ENCODE results near the gene ASMTL. TPM values are rescaled to one million over a fixed set of nuclear protein-coding genes. Genes with fewer than 3 reads are reported as not detected.

Gene ASMTL
- total RNA-seq, 2 donors from 2014 or later: 43.1 to 44.2 TPM

DNA sequence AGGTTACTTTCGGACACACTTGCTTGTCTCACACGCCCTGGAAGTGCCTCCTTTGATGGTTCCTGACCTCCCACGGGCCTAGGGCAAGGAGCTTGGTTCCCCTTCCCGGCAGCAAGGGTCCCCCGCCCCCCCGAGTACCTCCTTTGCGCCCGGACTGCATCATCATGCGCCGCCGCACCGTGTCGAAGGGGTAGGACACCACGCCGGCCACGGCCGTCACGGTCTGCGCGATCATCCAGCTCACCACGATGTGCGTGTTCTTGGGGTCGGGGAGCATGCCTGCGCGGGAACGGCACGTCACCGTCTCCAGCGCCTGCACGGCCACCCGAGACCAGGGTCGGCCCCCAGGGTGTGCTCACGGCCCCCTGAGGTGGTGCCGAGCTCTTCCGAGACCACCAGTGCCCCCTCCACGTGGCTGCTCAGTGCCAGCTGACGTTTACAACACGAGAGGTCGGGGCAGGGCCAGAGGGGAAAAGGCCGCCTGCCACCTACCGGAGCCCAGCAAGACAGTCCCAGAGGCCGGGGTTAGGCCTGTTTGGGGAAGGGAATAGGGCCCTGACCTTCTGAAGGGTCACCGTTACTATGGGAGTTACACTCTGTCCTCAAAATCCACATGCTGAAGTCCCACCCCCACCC lies 65.5 kb downstream of the ASMTL start:
- Histone ChIP-seq H3K4me3 (no peak overlapping the region), H3K36me3 (peaks cover 34 to 54% of the 10 kb centered on the region in 2 donors), H3K27me3 (replicated peaks; ENCODE audit: insufficient read depth) (no peaks in the 10 kb centered on the region), H3K9me3 (no peaks in the 10 kb centered on the region), H3K4me1 (replicated peaks) (peaks cover 7% of the 10 kb centered on the region), H3K27ac (no peak overlapping the region)
- no peak for DNase-seq (ENCODE audit: low spot score)
- TF ChIP-seq POLR2AphosphoS5 (IDR thresholded peaks at IDR 0.05): no peak
- TF ChIP-seq, protein P1, sequence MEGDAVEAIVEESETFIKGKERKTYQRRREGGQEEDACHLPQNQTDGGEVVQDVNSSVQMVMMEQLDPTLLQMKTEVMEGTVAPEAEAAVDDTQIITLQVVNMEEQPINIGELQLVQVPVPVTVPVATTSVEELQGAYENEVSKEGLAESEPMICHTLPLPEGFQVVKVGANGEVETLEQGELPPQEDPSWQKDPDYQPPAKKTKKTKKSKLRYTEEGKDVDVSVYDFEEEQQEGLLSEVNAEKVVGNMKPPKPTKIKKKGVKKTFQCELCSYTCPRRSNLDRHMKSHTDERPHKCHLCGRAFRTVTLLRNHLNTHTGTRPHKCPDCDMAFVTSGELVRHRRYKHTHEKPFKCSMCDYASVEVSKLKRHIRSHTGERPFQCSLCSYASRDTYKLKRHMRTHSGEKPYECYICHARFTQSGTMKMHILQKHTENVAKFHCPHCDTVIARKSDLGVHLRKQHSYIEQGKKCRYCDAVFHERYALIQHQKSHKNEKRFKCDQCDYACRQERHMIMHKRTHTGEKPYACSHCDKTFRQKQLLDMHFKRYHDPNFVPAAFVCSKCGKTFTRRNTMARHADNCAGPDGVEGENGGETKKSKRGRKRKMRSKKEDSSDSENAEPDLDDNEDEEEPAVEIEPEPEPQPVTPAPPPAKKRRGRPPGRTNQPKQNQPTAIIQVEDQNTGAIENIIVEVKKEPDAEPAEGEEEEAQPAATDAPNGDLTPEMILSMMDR (IDR thresholded peaks at IDR 0.05): no peak
- no peak for TF ChIP-seq POLR2A (IDR thresholded peaks at IDR 0.05)
- intact Hi-C loops (cut with DNase I): no loop called here
- 95% methylated on average over 43 of the region's 43 CpGs for WGBS

DNA sequence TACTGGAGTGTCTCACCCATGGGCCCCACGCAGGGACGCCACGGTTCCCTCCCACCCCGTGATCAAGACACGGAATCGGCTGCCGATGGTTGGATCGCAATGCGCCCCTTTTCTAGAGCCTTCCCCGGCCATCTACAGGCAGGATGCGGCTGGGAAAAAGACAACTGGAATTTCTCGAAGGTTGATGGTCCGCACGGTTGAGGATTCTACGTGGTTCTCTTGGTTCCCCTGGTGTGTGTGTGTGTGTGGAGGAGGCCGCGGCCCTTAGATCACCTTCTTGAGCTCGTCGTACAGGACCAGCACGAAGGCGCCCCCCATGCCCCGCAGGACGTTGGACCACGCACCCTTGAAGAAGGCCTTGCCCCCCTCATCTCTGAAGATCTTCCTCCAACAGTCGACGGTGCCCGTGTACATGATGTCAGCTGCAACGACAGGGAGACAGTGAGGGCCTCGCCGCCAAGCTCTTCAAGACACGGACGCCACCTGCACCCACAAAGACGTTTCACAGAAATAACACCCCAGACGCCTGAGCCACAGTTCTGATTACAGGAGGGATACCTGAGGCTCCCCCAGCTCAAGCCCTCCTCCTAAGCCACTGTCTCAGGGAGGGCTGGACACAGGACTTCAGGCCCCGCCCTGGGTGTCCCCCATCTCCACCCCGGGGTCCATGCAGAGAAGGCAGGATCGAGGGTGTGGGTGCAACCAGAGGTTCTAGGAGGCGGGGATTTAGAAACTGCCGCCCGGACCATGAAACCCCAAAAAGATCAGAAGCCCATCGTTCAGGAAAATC lies 66.2 kb downstream of the ASMTL start:
- intact Hi-C loops (cut with DNase I): no loop called here
- H3K9me3 ChIP-seq: no peaks in the 10 kb centered on the region
- peaks cover 34 to 54% of the 10 kb centered on the region in 2 donors for H3K36me3 ChIP-seq
- peaks cover 7% of the 10 kb centered on the region for H3K4me1 ChIP-seq (replicated peaks)
- H3K27me3 ChIP-seq (replicated peaks; ENCODE audit: insufficient read depth): no peaks in the 10 kb centered on the region
- no peak for TF ChIP-seq POLR2A (IDR thresholded peaks at IDR 0.05)
- TF ChIP-seq, protein P1 (IDR thresholded peaks at IDR 0.05): no peak
- no peak for TF ChIP-seq POLR2AphosphoS5 (IDR thresholded peaks at IDR 0.05)
- H3K27ac ChIP-seq: no peak overlapping the region
- no peak overlapping the region for H3K4me3 ChIP-seq
- no peak for DNase-seq (ENCODE audit: low spot score)
- WGBS: 96% methylated on average over 39 of the region's 41 CpGs

DNA sequence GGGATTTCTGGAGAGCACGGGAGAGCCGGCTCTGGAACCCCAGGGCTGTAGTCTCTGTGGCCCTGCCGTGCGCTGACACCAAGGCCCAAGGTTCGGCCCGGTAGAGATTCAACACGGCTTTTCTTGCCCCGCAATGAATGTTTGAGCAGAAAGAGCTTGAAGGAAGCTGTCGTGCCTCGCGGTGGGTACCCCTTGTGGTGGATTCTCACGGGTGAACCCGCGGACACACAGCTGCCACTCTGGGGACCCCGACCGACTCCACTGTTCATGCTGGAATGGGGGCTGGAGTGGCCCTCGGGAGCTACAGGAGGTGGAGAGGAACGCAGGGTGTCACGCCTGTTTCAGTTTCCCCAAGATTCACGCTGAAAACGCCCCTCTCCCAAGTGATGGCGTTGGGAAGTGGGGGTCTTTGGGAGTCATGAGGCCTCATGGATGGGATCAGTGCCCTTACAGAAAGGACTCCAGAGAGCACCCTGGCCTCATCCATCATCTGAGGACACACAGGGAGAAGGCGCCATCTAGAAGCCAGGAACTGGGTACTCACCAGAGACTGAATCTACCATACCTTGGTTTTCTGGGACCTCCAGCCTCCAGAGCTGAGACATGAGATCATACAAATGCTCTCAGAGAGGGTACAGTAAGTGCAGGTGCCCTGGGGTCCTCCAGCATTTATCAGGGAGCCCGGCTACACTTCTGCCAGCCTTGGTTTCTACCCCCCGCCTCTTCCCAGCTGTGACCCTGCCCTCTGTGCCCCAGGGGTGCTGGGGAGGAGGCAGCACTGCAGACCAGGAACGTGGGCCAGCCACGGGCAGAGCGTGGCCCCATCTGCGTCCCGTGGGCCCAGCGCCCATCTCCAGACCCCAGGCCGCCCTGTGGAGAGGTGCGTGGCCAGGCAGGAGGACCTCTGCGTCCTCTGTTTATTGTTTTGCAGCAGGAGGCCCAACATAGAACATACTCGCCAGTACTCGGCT lies 67.2 kb downstream of the ASMTL start:
- no peak for TF ChIP-seq POLR2AphosphoS5 (IDR thresholded peaks at IDR 0.05)
- no peak for TF ChIP-seq POLR2A (IDR thresholded peaks at IDR 0.05)
- TF ChIP-seq, protein P1 (IDR thresholded peaks at IDR 0.05): no peak
- Histone ChIP-seq H3K4me3 (no peak overlapping the region), H3K9me3 (no peaks in the 10 kb centered on the region), H3K36me3 (peaks cover 34 to 53% of the 10 kb centered on the region in 2 donors), H3K4me1 (replicated peaks) (peaks cover 4% of the 10 kb centered on the region), H3K27ac (no peak overlapping the region), H3K27me3 (replicated peaks; ENCODE audit: insufficient read depth) (no peaks in the 10 kb centered on the region)
- no peak for DNase-seq (ENCODE audit: low spot score)
- 95% methylated on average over 36 of the region's 36 CpGs for WGBS
- intact Hi-C loops (cut with DNase I): no loop called here

DNA sequence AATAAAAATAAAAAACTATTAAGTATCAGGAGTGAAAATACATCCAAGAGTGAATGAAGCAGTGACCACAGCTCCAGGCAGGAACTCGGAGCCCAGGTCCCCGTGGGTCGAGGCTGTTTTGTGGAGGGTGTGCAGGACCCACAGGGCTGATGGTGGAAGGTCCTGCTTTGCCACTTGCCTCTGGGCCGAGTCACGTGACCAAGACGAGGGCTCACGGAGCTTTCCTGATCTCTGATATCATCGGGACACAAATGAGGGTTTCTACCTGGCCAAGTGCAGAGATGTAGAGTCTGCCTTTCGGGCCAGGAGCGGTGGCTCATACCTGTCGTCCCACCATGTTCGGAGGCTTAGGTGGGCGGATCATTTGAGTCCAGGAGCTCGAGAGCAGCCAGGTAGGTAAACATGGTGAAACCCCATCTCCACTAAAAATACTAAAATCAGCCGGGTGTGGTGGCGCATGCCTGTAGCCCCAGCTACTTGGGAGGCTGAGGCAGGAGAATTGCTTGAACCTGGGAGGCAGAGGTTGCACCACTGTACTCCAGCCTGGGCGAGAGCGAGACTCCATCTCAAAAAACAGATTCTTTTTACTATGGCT lies 68.0 kb downstream of the ASMTL start:
- intact Hi-C loops (cut with DNase I): no loop called here
- no peaks in the 10 kb centered on the region for H3K27me3 ChIP-seq (replicated peaks; ENCODE audit: insufficient read depth)
- H3K4me3 ChIP-seq: no peak overlapping the region
- no peaks in the 10 kb centered on the region for H3K4me1 ChIP-seq (replicated peaks)
- TF ChIP-seq, protein P1 (IDR thresholded peaks at IDR 0.05): no peak
- TF ChIP-seq POLR2A (IDR thresholded peaks at IDR 0.05): no peak
- no peak for TF ChIP-seq POLR2AphosphoS5 (IDR thresholded peaks at IDR 0.05)
- H3K27ac ChIP-seq: no peak overlapping the region
- H3K36me3 ChIP-seq: peaks cover 34 to 45% of the 10 kb centered on the region in 2 donors
- 88% methylated on average over 18 of the region's 18 CpGs for WGBS
- DNase-seq (ENCODE audit: low spot score): no peak
- no peaks in the 10 kb centered on the region for H3K9me3 ChIP-seq

Data from prostate gland (tissue), 2 donors.